NCI-H82 (cell line): ENCODE measurements around the gene HOXA6.

Experiments used
- DNase-seq: peaks from one replicate; lab custom pipeline; 2025; lab: John Stamatoyannopoulos, UW

HOXA6 gene

GRCh38 chr7:27095897-27096767 is 51.4 kb downstream of the HOXA6 start, which contains the start of gene HOXA1:
Gene HOXA1, minus strand, starts transcription at chr7:27096000. Its CDS starts 88 bp downstream, at chr7:27095912.
- DNase-seq = peak; percentile 97
